Loucy (cell line): ENCODE measurements around the gene TUB.
A peak's percentile ranks its signal among the peaks of the same experiment; 100 is the strongest.

Experiments used
- EZH2phosphoT487 ChIP-seq: fragments of 200-600 bp; IDR thresholded peaks from 2 replicates; pipeline ENCODE4 v1.6.1; 2018; ENCODE audit warnings: antibody characterized with exemption, mild to moderate bottlenecking, moderate library complexity, borderline replicate concordance
- TF ChIP-seq, protein P1 (sequence below): fragments of 200-600 bp; sonication (generic); conservative IDR thresholded peaks from 2 replicates; pipeline ENCODE4 v1.5.1; 2014; ENCODE audit warnings: mild to moderate bottlenecking, antibody characterized with exemption, low read length

DNA sequence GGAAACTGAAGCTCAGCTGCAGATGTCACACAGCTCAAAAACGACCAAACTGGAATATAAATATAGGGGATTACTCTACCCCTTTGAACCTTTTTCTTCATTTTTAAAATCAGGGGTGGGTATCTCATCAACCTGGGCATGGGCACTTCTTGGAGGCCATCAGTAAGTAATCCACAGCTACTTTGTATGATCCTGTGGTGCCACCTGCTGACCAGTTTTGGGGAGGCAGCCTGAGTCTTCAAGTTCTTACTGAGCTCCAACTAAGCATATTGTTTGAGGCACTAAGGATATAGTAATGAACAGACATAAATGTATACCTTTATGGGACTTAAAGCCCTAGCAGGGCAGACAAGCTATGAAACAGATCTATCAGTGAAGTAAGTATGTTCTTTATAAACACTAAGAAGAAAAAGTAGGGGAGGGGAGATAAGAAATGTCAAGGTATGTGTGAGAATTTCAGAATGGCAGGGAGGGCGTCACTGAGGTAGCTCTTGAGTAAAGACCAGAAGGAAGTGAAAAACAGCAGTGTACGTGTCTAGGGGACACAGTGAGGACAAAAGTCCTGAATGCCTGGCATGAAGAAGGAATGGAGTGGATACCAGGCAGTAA is 18.4 kb downstream of the TUB start:
- TF ChIP-seq, protein P1, sequence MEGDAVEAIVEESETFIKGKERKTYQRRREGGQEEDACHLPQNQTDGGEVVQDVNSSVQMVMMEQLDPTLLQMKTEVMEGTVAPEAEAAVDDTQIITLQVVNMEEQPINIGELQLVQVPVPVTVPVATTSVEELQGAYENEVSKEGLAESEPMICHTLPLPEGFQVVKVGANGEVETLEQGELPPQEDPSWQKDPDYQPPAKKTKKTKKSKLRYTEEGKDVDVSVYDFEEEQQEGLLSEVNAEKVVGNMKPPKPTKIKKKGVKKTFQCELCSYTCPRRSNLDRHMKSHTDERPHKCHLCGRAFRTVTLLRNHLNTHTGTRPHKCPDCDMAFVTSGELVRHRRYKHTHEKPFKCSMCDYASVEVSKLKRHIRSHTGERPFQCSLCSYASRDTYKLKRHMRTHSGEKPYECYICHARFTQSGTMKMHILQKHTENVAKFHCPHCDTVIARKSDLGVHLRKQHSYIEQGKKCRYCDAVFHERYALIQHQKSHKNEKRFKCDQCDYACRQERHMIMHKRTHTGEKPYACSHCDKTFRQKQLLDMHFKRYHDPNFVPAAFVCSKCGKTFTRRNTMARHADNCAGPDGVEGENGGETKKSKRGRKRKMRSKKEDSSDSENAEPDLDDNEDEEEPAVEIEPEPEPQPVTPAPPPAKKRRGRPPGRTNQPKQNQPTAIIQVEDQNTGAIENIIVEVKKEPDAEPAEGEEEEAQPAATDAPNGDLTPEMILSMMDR: peak; percentile 94
- TF ChIP-seq EZH2phosphoT487: no peak
